Spinal cord (tissue), 10 donors: ENCODE results near the gene MMEL1. TPM values are rescaled to one million over a fixed set of nuclear protein-coding genes. Genes with fewer than 3 reads are reported as not detected.

Experiments
- DNase-seq, 6 donors: peaks; one replicate each; pipeline versions ENCODE4 v3.0.0 to v3.0.0-alpha.2; 2013 to 2015; ENCODE audit warnings: low spot score in 6 of 6, low read depth in 4 of 6
- H3K27ac ChIP-seq: one replicate; pipeline ENCODE4 v1.5.1; 2013; ENCODE audit warnings: low read depth, low read length, control low read depth
- H3K27me3 ChIP-seq: one replicate; pipeline ENCODE4 v1.6.1; 2013; ENCODE audit warnings: low read length; ENCODE audit not compliant: control insufficient read depth, insufficient read depth
- H3K36me3 ChIP-seq: one replicate; pipeline ENCODE4 v1.6.1; 2013; ENCODE audit warnings: low read length; ENCODE audit not compliant: control insufficient read depth, insufficient read depth
- H3K4me1 ChIP-seq: one replicate; pipeline ENCODE4 v1.6.1; 2013; ENCODE audit warnings: low read length; ENCODE audit not compliant: control insufficient read depth, insufficient read depth
- H3K4me3 ChIP-seq: one replicate; pipeline ENCODE4 v1.5.1; 2013; ENCODE audit warnings: low read depth, low read length, control low read depth
- H3K9me3 ChIP-seq: one replicate; pipeline ENCODE4 v1.6.1; 2013; ENCODE audit warnings: low read length; ENCODE audit not compliant: control insufficient read depth, insufficient read depth
- WGBS: methylation state at CpG from one replicate; pipeline ENCODE4 v1.1.5; 2013; ENCODE audit warnings: missing lambda C conversion rate; ENCODE audit not compliant: insufficient coverage; 5-methylcytosine and 5-hydroxymethylcytosine counted together
- polyA plus RNA-seq, 2 donors: library from polyadenylated mRNA; unstranded; fragments of 120-200 nt; gene quantifications; one replicate each; pipeline ENCODE4 v1.2.1, GENCODE V29; 2013; ENCODE audit not compliant: insufficient read length in 2 of 2
- total RNA-seq, 2 donors: library from RNA; depleted of rRNA in 1 of 2; stranded (reverse); fragments of 120-200 nt in 1 of 2; fragments of >200 nt in 1 of 2; gene quantifications; one replicate each; pipeline versions ENCODE4 v1.2.3 to v1.2.4, GENCODE V29; 2013 to 2014
- donor health status: healthy.

Gene MMEL1
- total and polyA plus RNA-seq, 4 donors: 2.3 to 3.9 (median 2.6) TPM

DNA sequence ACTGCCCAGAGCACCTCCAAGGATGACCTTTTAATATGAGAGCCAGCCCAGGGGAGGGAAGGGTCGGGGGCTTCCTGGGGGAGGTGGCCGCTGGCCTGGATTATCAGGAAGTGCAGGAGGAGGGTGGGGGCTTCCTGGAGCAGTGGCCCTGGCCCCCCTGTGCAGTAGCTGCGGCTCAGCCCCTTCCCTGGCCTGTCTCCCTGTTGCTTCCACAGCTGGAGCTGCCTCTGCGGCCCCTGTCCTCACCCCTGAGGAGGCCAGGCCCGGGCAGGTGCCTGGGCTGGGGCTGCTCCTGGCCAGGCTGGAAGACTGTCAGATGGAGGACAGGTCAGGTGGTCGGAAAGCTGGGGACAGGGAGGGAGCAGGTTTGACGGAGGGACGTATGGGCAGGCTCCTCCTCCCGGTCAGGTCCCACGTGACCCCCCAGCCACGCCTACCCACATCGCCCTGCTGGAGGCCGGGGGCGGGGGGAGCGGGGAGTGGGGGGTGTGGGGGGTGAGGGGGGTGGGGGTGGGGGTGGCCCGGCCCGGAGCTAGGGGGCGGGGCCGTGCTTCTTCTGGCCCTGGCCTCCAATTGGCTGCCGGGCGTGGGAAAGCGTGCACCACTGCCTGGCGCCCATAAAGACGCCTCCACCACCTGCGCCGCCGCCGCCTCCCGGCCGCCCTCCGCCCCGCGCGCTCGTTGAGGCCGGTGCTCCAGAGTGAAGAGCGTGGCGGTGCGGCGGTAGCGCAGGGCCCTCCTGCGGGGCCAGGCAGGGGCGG is 86.9 kb downstream of the MMEL1 start:
- H3K4me1 ChIP-seq: peaks cover 88% of the 10 kb centered on the region
- peaks cover 12% of the 10 kb centered on the region for H3K27me3 ChIP-seq
- H3K36me3 ChIP-seq: no peaks in the 10 kb centered on the region
- peak overlapping the region; percentile 21 for H3K4me3 ChIP-seq
- DNase-seq: peak in 2 of 6 donors; percentile 75 to 85
- 3% methylated on average over 32 of the region's 43 CpGs for WGBS
- H3K9me3 ChIP-seq: no peaks in the 10 kb centered on the region
- peak overlapping the region; percentile 73 for H3K27ac ChIP-seq

DNA sequence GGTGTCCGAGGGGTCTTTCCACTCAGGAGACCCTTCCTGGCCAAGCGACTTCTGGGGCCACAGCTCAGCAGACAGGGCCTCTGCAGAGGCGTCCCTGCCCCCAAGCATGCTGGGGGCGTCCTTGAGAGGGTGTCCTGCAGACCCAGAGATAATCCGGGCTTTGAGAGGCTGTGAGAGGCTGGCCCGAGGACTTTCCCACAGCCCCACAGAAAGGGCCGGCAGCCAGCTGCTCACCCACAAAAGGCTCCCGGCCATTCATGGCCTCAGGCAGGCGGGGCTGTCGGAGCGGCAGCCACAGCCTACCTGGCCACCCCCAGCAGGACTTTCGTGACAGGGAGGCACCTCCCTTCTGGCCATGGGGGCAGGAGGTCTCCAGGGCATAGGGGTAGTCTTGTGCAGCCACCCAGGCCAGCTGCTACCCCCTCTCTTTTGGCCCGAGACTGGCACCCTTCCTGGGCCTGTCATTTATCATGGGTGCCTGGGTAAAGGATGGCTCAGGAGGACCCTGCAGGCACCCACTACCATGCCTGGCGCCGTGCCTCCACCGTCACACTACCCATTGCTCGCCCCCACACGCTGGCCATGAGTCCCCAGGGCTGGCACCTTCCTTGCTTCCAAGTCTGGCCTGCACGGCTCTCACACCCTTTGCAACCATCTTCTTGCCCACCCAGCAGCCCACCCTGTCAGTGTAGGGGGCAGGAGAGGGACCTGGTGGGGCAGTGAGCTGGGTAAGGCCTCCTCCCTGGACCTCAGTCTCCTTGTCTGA is 87.8 kb downstream of the MMEL1 start:
- 27% methylated on average over 18 of the region's 19 CpGs for WGBS
- Histone ChIP-seq H3K4me3 (no peak overlapping the region), H3K27ac (peak overlapping the region; percentile 73), H3K36me3 (no peaks in the 10 kb centered on the region), H3K9me3 (no peaks in the 10 kb centered on the region), H3K4me1 (peaks cover 96% of the 10 kb centered on the region), H3K27me3 (peaks cover 13% of the 10 kb centered on the region)
- DNase-seq: peak in 2 of 6 donors; percentile 65 to 67

DNA sequence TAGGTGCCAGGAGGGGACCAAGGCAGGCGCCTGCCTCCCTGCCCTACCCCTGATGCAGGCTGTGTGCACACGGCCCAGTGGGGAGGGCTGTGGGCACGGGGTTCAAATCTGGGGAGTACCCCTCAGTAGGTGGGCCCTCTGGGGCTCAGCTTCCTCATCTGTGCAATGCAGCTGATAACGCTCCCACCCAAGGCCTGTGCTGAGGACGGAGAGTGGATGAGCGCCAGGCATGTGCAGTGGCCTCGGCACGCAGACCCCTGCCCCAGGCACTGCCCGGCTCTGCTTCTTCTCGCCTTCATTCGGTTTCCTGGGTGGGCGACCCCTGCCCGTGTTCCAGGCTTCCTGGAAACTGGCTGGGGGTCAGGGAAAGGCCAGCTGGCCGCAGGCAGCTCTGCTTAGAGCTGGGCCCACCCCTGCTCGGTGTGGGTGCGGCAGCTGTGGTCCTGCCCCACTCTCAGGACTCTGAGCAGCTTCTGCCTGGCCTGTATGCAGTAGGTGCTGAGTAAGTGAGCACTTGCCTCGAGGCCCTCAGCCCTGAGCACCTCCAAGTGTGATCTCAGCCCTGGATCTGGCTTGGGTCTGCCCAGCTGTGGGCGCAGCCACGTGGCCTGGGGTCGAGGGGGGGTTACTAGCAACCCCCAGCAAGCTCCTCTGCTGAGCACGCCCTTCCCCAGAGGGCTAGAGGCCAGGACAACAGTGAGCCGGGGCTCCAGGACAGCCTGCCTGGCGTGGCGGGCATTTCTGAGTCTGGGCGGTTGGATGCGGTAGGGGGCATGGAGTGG is 88.5 kb downstream of the MMEL1 start:
- Histone ChIP-seq H3K36me3 (no peaks in the 10 kb centered on the region), H3K4me3 (no peak overlapping the region), H3K4me1 (peaks cover 95% of the 10 kb centered on the region), H3K27ac (peak overlapping the region; percentile 63), H3K9me3 (no peaks in the 10 kb centered on the region), H3K27me3 (peaks cover 15% of the 10 kb centered on the region)
- WGBS: 29% methylated on average over 26 of the region's 26 CpGs
- peak in 1 of 6 donors; percentile 18 for DNase-seq

DNA sequence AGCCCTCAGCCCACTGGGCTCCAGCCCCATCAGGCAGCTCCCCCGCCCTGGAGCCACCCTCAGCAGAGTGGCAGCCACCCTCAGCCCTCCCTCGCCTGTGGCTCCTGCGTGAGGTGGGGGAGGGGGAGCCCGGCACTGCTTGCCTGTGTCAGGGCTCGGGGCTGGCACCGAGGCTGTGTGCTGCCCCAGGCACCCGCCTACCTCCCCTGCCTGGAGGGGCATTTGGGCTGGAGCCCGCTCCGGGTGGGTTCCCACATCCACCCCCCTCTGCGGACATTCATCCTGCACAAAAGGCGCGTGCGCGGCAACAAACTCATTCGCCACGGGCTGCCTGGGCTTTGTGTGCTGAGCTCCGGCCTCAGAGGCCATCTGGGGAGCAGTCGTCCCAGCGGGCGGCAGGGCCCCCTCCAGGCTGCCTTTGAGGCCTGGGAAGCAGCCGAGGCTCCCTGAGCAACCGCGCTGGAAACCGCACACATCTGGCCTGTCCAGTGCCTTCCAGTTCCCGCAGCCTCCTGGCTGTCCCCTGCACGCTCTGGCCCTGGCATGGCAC is 89.2 kb downstream of the MMEL1 start:
- H3K27ac ChIP-seq: peak overlapping the region; percentile 63
- 6% methylated on average over 25 of the region's 26 CpGs for WGBS
- H3K36me3 ChIP-seq: no peaks in the 10 kb centered on the region
- peaks cover 15% of the 10 kb centered on the region for H3K27me3 ChIP-seq
- H3K4me3 ChIP-seq: no peak overlapping the region
- H3K9me3 ChIP-seq: no peaks in the 10 kb centered on the region
- peak in 2 of 6 donors; percentile 85 to 90 for DNase-seq
- H3K4me1 ChIP-seq: peaks cover 88% of the 10 kb centered on the region

DNA sequence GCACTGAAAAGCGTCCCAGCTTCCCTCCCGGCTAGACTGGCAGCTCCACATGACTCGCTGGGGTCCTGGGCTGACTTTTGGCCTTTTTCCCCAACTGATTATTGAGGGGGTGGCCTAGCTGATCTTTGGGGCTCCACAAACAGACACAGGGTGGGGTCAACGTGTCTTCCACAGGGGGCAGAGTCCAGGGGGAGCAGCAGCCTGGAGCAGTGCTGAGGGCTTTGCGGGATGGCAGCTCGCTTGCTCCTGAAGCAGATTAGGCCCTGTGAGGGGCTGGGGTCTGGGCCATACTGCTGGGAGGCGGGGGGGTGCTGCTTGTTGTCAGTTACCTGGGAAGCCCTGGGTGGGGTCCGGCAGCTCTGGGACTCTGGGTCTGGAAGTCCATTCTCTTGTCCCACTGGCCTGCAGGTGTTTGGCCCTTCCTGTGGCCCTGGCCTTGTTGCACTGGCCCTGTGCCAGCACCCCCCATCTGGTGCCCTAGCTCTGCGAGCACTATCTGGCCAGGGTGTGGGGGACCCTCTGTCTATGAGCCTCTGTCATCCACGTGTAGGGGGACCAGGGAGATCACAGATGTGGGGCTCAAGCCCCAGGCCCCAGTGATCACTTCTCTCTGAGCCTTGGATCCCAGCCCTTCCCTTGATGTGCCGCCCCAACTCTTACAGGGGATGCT is 90.4 kb downstream of the MMEL1 start:
- H3K4me3 ChIP-seq: no peak overlapping the region
- WGBS: 76% methylated on average over 9 of the region's 11 CpGs
- H3K27ac ChIP-seq: no peak overlapping the region

DNA sequence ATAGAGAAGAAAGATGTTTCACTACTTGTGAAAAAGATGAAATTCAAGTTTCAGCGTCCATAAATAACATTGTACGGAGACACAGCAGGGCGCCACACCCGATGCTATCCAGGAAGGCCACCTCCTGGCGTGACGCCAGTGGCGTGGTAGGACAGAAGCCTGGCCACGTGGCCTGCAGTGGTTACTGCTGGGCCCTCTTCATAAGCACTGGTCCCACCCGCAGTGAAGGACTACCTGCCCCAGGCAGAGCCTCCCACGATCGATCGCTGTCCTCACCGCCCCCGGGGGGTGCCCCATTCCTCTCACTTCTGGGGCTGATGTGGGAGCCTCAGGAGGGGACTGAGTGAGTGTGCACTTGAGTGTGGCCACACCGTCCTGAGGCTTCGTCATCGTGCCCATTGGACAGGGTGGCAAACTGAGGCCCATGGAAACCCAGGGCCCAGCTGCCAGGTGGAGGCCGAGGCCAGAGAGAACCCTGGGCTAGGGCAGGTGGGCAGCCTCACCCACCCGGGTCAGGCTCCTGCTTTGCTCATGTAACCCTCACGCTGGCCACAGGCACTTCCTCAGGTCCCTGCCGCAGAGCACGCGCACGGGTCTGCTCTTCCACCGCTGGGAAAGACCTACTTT is 91.1 kb downstream of the MMEL1 start:
- no peaks in the 10 kb centered on the region for H3K9me3 ChIP-seq
- peak in 1 of 6 donors; percentile 20 for DNase-seq
- WGBS: 75% methylated on average over 25 of the region's 25 CpGs
- H3K27me3 ChIP-seq: peaks cover 10% of the 10 kb centered on the region
- no peak overlapping the region for H3K4me3 ChIP-seq
- H3K36me3 ChIP-seq: no peaks in the 10 kb centered on the region
- H3K4me1 ChIP-seq: peaks cover 69% of the 10 kb centered on the region
- H3K27ac ChIP-seq: no peak overlapping the region

More for the DNA sequence above, 90.4 kb downstream of the MMEL1 start:
- Histone ChIP-seq H3K9me3 (no peaks in the 10 kb centered on the region), H3K27me3 (peaks cover 10% of the 10 kb centered on the region), H3K36me3 (no peaks in the 10 kb centered on the region), H3K4me1 (peaks cover 76% of the 10 kb centered on the region)
- DNase-seq: peak in 1 of 6 donors; percentile 17

DNA sequence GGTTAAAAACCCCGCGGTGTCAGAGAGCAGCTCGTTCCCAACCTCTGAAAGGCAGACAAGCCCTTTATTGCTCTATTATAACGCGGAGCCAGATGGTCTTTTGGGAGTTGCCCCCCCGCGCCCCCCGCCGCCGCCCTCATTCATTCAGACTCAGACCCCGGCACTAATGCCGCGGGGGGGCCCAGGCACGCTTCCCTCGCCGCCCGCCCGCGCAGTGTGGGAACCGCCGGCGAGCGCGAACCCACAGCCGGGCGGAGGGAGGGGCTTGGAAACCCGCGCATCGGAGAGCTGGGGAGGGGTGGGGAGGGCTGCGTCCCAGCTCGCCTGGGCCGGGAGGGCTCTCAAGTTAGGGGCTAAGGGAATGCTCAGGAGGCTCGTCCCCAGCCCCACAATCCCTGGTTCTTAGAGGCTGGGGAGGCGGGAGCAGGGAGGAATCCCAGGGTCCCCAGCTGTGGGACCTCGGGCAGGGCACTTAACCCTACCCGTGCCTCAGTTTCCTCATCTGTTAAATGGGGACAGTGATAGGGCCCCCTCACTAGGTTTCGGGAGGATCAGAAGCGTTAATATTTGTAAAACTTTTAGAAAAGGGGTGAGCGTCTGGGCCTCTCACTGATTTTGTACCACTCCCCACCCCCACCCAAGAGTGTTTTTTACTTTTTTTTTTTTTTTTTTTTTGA is 91.9 kb downstream of the MMEL1 start:
- H3K4me1 ChIP-seq: peaks cover 64% of the 10 kb centered on the region
- 1% methylated on average over 27 of the region's 39 CpGs for WGBS
- no peak overlapping the region for H3K27ac ChIP-seq
- peaks cover 6% of the 10 kb centered on the region for H3K27me3 ChIP-seq
- H3K4me3 ChIP-seq: no peak overlapping the region
- H3K36me3 ChIP-seq: no peaks in the 10 kb centered on the region
- no peaks in the 10 kb centered on the region for H3K9me3 ChIP-seq
- peak in 2 of 6 donors; percentile 69 to 73 for DNase-seq
